GM12878 (cell line): ENCODE results near the gene TMEM186. TPM values are rescaled to one million over a fixed set of nuclear protein-coding genes. Genes with fewer than 3 reads are reported as not detected.

ENCODE experiments used
- polyA plus RNA-seq, 11 experiments: library from polyadenylated mRNA; depleted of rRNA in 4 of 11; unstranded in 6 of 11; stranded (reverse) in 5 of 11; fragments of >200 nt; fragmentation: Nextera tagmentation in 4 of 11; fragmentation: Illumina TruSeq in 1 of 11; extraction: Ambion mirVana in 4 of 11; extraction: Trizol in 1 of 11; gene quantifications; 1 replicate in 1 of 11; 2 replicates in 10 of 11; pipeline versions ENCODE4 v1.2.1 to v1.2.3, GENCODE V29; 2011 to 2016; ENCODE audit warnings: inconsistent platforms in 2 of 11, missing spikeins in 2 of 11, low read depth in 1 of 11
- total RNA-seq, 4 experiments: library from RNA; depleted of rRNA in 3 of 4; stranded (reverse); fragments of >200 nt in 3 of 4; fragmentation: Illumina TruSeq in 1 of 4; extraction: Trizol in 1 of 4; gene quantifications; 2 replicates each; pipeline versions ENCODE4 v1.2.1 to v1.2.3, GENCODE V29; 2013 to 2021

Gene TMEM186
- total and polyA plus RNA-seq, 10 of the 15 experiments (the other 5 are each of a cell fraction or from before 2014, with no cell fraction given) = 10.6 to 28.9 (median 17.0) TPM

Other genes starting within 250 kb of the TMEM186 start
- not detected in 2 replicates for gene TMEM114, start 207.1 kb downstream of the TMEM186 start, total RNA-seq (2014; rRNA removed)
- not detected in 2 replicates for gene TMEM114, start 207.1 kb downstream of the TMEM186 start, total RNA-seq (2014; rRNA removed; fragmentation: Illumina TruSeq; extraction: Trizol)
- gene TMEM114, start 207.1 kb downstream of the TMEM186 start, total RNA-seq (2021) = not detected in 2 replicates
- not detected in 2 replicates for gene TMEM114, start 207.1 kb downstream of the TMEM186 start, polyA plus RNA-seq (2011; rRNA removed)
- gene TMEM114, start 207.1 kb downstream of the TMEM186 start, polyA plus RNA-seq (2014; fragmentation: Illumina TruSeq; extraction: Trizol) = not detected in 2 replicates
- gene TMEM114, start 207.1 kb downstream of the TMEM186 start, polyA plus RNA-seq (2014; fragmentation: Nextera tagmentation; extraction: Ambion mirVana) = not detected
- gene TMEM114, start 207.1 kb downstream of the TMEM186 start, polyA plus RNA-seq (2014; rRNA removed) = not detected in 2 replicates
- not detected for gene TMEM114, start 207.1 kb downstream of the TMEM186 start, polyA plus RNA-seq (2016; fragmentation: Nextera tagmentation; extraction: Ambion mirVana)
- 16.1 and 21.9 TPM in 2 replicates for gene METTL22, start 175.9 kb downstream of the TMEM186 start, total RNA-seq (2014; rRNA removed)
- gene METTL22, start 175.9 kb downstream of the TMEM186 start, total RNA-seq (2014; rRNA removed; fragmentation: Illumina TruSeq; extraction: Trizol) = 16.1 and 17.6 TPM in 2 replicates
- 18.9 and 23.1 TPM in 2 replicates for gene METTL22, start 175.9 kb downstream of the TMEM186 start, total RNA-seq (2021)
- 25.6 and 34.7 TPM in 2 replicates for gene METTL22, start 175.9 kb downstream of the TMEM186 start, polyA plus RNA-seq (2011; rRNA removed)
- gene METTL22, start 175.9 kb downstream of the TMEM186 start, polyA plus RNA-seq (2014; fragmentation: Illumina TruSeq; extraction: Trizol) = 17.0 and 17.7 TPM in 2 replicates
- gene METTL22, start 175.9 kb downstream of the TMEM186 start, polyA plus RNA-seq (2014; fragmentation: Nextera tagmentation; extraction: Ambion mirVana) = 1 to 10 TPM; 6.4 to 9.2 TPM
- 26.1 and 28.0 TPM in 2 replicates for gene METTL22, start 175.9 kb downstream of the TMEM186 start, polyA plus RNA-seq (2014; rRNA removed)
- gene METTL22, start 175.9 kb downstream of the TMEM186 start, polyA plus RNA-seq (2016; fragmentation: Nextera tagmentation; extraction: Ambion mirVana) = 10 to 100 TPM; 18.5 to 19.1 TPM
- gene ABAT, start 123.0 kb downstream of the TMEM186 start, total RNA-seq (2014; rRNA removed) = 1.8 and 1.9 TPM in 2 replicates
- 1.8 and 1.9 TPM in 2 replicates for gene ABAT, start 123.0 kb downstream of the TMEM186 start, total RNA-seq (2014; rRNA removed; fragmentation: Illumina TruSeq; extraction: Trizol)
- gene ABAT, start 123.0 kb downstream of the TMEM186 start, total RNA-seq (2021) = 2.6 and 2.8 TPM in 2 replicates
- 7.0 and 10.6 TPM in 2 replicates for gene ABAT, start 123.0 kb downstream of the TMEM186 start, polyA plus RNA-seq (2011; rRNA removed)
- 2.8 and 3.2 TPM in 2 replicates for gene ABAT, start 123.0 kb downstream of the TMEM186 start, polyA plus RNA-seq (2014; fragmentation: Illumina TruSeq; extraction: Trizol)
- 1 to 10 TPM; 1.0 to 1.1 TPM for gene ABAT, start 123.0 kb downstream of the TMEM186 start, polyA plus RNA-seq (2014; fragmentation: Nextera tagmentation; extraction: Ambion mirVana)
- 2.4 and 2.6 TPM in 2 replicates for gene ABAT, start 123.0 kb downstream of the TMEM186 start, polyA plus RNA-seq (2014; rRNA removed)
- gene ABAT, start 123.0 kb downstream of the TMEM186 start, polyA plus RNA-seq (2016; fragmentation: Nextera tagmentation; extraction: Ambion mirVana) = 1 to 10 TPM; 1.8 to 1.9 TPM
- 52.0 and 52.3 TPM in 2 replicates for gene PMM2, start 200 bp upstream of the TMEM186 start, total RNA-seq (2014; rRNA removed)
- 56.2 and 58.1 TPM in 2 replicates for gene PMM2, start 200 bp upstream of the TMEM186 start, total RNA-seq (2014; rRNA removed; fragmentation: Illumina TruSeq; extraction: Trizol)
- gene PMM2, start 200 bp upstream of the TMEM186 start, total RNA-seq (2021) = 51.6 and 61.4 TPM in 2 replicates
- gene PMM2, start 200 bp upstream of the TMEM186 start, polyA plus RNA-seq (2011; rRNA removed) = 33.2 and 46.7 TPM in 2 replicates
- gene PMM2, start 200 bp upstream of the TMEM186 start, polyA plus RNA-seq (2014; fragmentation: Illumina TruSeq; extraction: Trizol) = 69.4 and 108 TPM in 2 replicates
- 10 to 100 TPM; 22.6 to 24.2 TPM for gene PMM2, start 200 bp upstream of the TMEM186 start, polyA plus RNA-seq (2014; fragmentation: Nextera tagmentation; extraction: Ambion mirVana)
- gene PMM2, start 200 bp upstream of the TMEM186 start, polyA plus RNA-seq (2014; rRNA removed) = 57.5 TPM in 2 replicates
- 10 to 100 TPM; 47.8 to 52.6 TPM for gene PMM2, start 200 bp upstream of the TMEM186 start, polyA plus RNA-seq (2016; fragmentation: Nextera tagmentation; extraction: Ambion mirVana)
- 92.3 and 109 TPM in 2 replicates for gene CARHSP1, start 71.4 kb upstream of the TMEM186 start, total RNA-seq (2014; rRNA removed)
- gene CARHSP1, start 71.4 kb upstream of the TMEM186 start, total RNA-seq (2014; rRNA removed; fragmentation: Illumina TruSeq; extraction: Trizol) = 40.5 and 45.0 TPM in 2 replicates
- 61.3 and 68.6 TPM in 2 replicates for gene CARHSP1, start 71.4 kb upstream of the TMEM186 start, total RNA-seq (2021)
- gene CARHSP1, start 71.4 kb upstream of the TMEM186 start, polyA plus RNA-seq (2011; rRNA removed) = 39.2 and 65.3 TPM in 2 replicates
- 24.7 and 34.1 TPM in 2 replicates for gene CARHSP1, start 71.4 kb upstream of the TMEM186 start, polyA plus RNA-seq (2014; fragmentation: Illumina TruSeq; extraction: Trizol)
- 1 to 10 TPM; 5.5 to 8.4 TPM for gene CARHSP1, start 71.4 kb upstream of the TMEM186 start, polyA plus RNA-seq (2014; fragmentation: Nextera tagmentation; extraction: Ambion mirVana)
- 104 and 112 TPM in 2 replicates for gene CARHSP1, start 71.4 kb upstream of the TMEM186 start, polyA plus RNA-seq (2014; rRNA removed)
- gene CARHSP1, start 71.4 kb upstream of the TMEM186 start, polyA plus RNA-seq (2016; fragmentation: Nextera tagmentation; extraction: Ambion mirVana) = 10 to 100 TPM; 83.2 to 86.2 TPM
- not detected in 2 replicates for gene LITAFD, start 84.7 kb upstream of the TMEM186 start, total RNA-seq (2014; rRNA removed)
- gene LITAFD, start 84.7 kb upstream of the TMEM186 start, total RNA-seq (2014; rRNA removed; fragmentation: Illumina TruSeq; extraction: Trizol) = not detected in 2 replicates
- gene LITAFD, start 84.7 kb upstream of the TMEM186 start, total RNA-seq (2021) = not detected in 2 replicates
- gene LITAFD, start 84.7 kb upstream of the TMEM186 start, polyA plus RNA-seq (2011; rRNA removed) = not detected in 2 replicates
- gene LITAFD, start 84.7 kb upstream of the TMEM186 start, polyA plus RNA-seq (2014; fragmentation: Illumina TruSeq; extraction: Trizol) = not detected in 2 replicates
- not detected for gene LITAFD, start 84.7 kb upstream of the TMEM186 start, polyA plus RNA-seq (2014; fragmentation: Nextera tagmentation; extraction: Ambion mirVana)
- not detected in 2 replicates for gene LITAFD, start 84.7 kb upstream of the TMEM186 start, polyA plus RNA-seq (2014; rRNA removed)
- not detected for gene LITAFD, start 84.7 kb upstream of the TMEM186 start, polyA plus RNA-seq (2016; fragmentation: Nextera tagmentation; extraction: Ambion mirVana)
- gene USP7, start 166.3 kb upstream of the TMEM186 start, total RNA-seq (2014; rRNA removed) = 74.3 and 81.3 TPM in 2 replicates
- 68.0 and 68.9 TPM in 2 replicates for gene USP7, start 166.3 kb upstream of the TMEM186 start, total RNA-seq (2014; rRNA removed; fragmentation: Illumina TruSeq; extraction: Trizol)
- gene USP7, start 166.3 kb upstream of the TMEM186 start, total RNA-seq (2021) = 133 and 138 TPM in 2 replicates
- 86.4 and 100 TPM in 2 replicates for gene USP7, start 166.3 kb upstream of the TMEM186 start, polyA plus RNA-seq (2011; rRNA removed)
- 107 and 144 TPM in 2 replicates for gene USP7, start 166.3 kb upstream of the TMEM186 start, polyA plus RNA-seq (2014; fragmentation: Illumina TruSeq; extraction: Trizol)
- 10 to 100 TPM; 20.8 to 25.0 TPM for gene USP7, start 166.3 kb upstream of the TMEM186 start, polyA plus RNA-seq (2014; fragmentation: Nextera tagmentation; extraction: Ambion mirVana)
- 53.0 and 57.4 TPM in 2 replicates for gene USP7, start 166.3 kb upstream of the TMEM186 start, polyA plus RNA-seq (2014; rRNA removed)
- gene USP7, start 166.3 kb upstream of the TMEM186 start, polyA plus RNA-seq (2016; fragmentation: Nextera tagmentation; extraction: Ambion mirVana) = 10 to 100 TPM; 16.2 to 18.6 TPM